Panc1 (cell line): ENCODE data around the gene DNAJA2. TPM values are rescaled to one million over a fixed set of nuclear protein-coding genes. Genes with fewer than 3 reads are reported as not detected.

ENCODE experiments used
- ATAC-seq: fragments of 200-7000 bp; cut with Tn5 transposase; 2 replicates; pipeline ENCODE4 v1.9.1; 2020; ENCODE audit warnings: mild to moderate bottlenecking, moderate library complexity
- BruUV-seq: library from RNA; stranded (reverse); fragments of 400-500 nt; replicated peaks from 2 replicates; lab custom pipeline; 2021; lab: Mats Ljungman, UMichigan
- CTCF ChIA-PET: fragments of 300-600 bp; sonication (Branson Sonifier 250); formaldehyde crosslinking; loops from one replicate; lab custom pipeline; 2022; ENCODE audit warnings: antibody characterized with exemption; lab: Charles Lee
- POLR2A ChIA-PET: fragments of 300-600 bp; sonication (Branson Sonifier 250); formaldehyde crosslinking; loops from one replicate; lab custom pipeline; 2022; ENCODE audit warnings: antibody characterized with exemption; lab: Charles Lee
- DNase-seq: peaks from one replicate; pipeline ENCODE4 v3.0.0-alpha.2; 2010; ENCODE audit warnings: low read depth, low spot score
- H3K27ac ChIP-seq: 2 replicates; pipeline ENCODE4 v1.5.1; 2011; ENCODE audit warnings: mild to moderate bottlenecking, low read length, inconsistent platforms
- H3K27me3 ChIP-seq: fragments of 200-500 bp; sonication (Bioruptor generic); 2 replicates; pipeline ENCODE4 v1.6.0; 2014; ENCODE audit warnings: low read length, inconsistent platforms; ENCODE audit not compliant: control insufficient read depth, insufficient read depth
- H3K36me3 ChIP-seq: fragments of 200-500 bp; sonication (Bioruptor generic); 2 replicates; pipeline ENCODE4 v1.5.1; 2014; ENCODE audit warnings: inconsistent platforms, mild to moderate bottlenecking, low read length, moderate library complexity; ENCODE audit not compliant: control insufficient read depth, insufficient read depth
- H3K4me1 ChIP-seq: 2 replicates; pipeline ENCODE4 v1.5.1; 2011; ENCODE audit warnings: inconsistent platforms, mild to moderate bottlenecking, low read length, moderate library complexity; ENCODE audit not compliant: control insufficient read depth, insufficient read depth
- H3K4me3 ChIP-seq, 2 experiments: 2 replicates each; pipeline ENCODE4 v1.5.1; 2011 to 2012; ENCODE audit warnings: low read depth in 2 of 2, low read length in 2 of 2, mild to moderate bottlenecking in 2 of 2, inconsistent platforms in 1 of 2, moderate library complexity in 1 of 2
- H3K9me3 ChIP-seq: fragments of 200-500 bp; sonication (Bioruptor generic); 2 replicates; pipeline ENCODE4 v1.5.1; 2014; ENCODE audit warnings: low read depth, mild to moderate bottlenecking, inconsistent platforms, low read length, moderate library complexity; ENCODE audit not compliant: control insufficient read depth, insufficient read depth
- CTCF ChIP-seq: fragments of 450-650 bp; IDR thresholded peaks from 2 replicates; pipeline ENCODE4 v1.5.1; 2017; ENCODE audit warnings: mild to moderate bottlenecking
- POLR2AphosphoS5 ChIP-seq: IDR thresholded peaks from 2 replicates; pipeline ENCODE4 v1.6.1; 2012; ENCODE audit warnings: mild to moderate bottlenecking, low read depth, low read length, moderate library complexity
- SIN3A ChIP-seq: IDR thresholded peaks from 2 replicates; pipeline ENCODE4 v1.6.1; 2012; ENCODE audit warnings: low read depth, mild to moderate bottlenecking, low read length, moderate library complexity, borderline replicate concordance; ENCODE audit not compliant: insufficient read depth
- TCF7L2 ChIP-seq: IDR thresholded peaks from 2 replicates; pipeline ENCODE4 v1.6.1; 2011; ENCODE audit warnings: mild to moderate bottlenecking, low read depth, low read length, inconsistent platforms
- in situ Hi-C: cut with HindIII; loops from 2 replicates; pipeline ENCODE4 v1.10.0; 2016; ENCODE audit warnings: low sequenced_read_pairs, low pct_unique_long_range_greater_than_20kb
- intact Hi-C: fragments of 100-400 bp; cut with micrococcal nuclease; formaldehyde crosslinking; loops from one replicate; pipeline ENCODE4 v1.10.0; 2022; ENCODE audit not compliant: unreplicated experiment
- total RNA-seq: library from RNA; stranded (reverse); gene quantifications from one replicate; pipeline ENCODE4 v1.2.1, GENCODE V29; 2021; ENCODE audit not compliant: unreplicated experiment
- TF ChIP-seq, protein P1 (sequence below), 2 experiments: IDR thresholded peaks; 2 replicates each; pipeline ENCODE4 v1.6.1; 2011 to 2012; ENCODE audit warnings: low read depth in 2 of 2, control low read depth in 1 of 2, low read length in 1 of 2, mild to moderate bottlenecking in 1 of 2, moderate library complexity in 1 of 2; ENCODE audit not compliant: insufficient read depth in 1 of 2

DNAJA2 gene
- total RNA-seq, 1 experiment from 2014 or later = 49.4 TPM

DNA sequence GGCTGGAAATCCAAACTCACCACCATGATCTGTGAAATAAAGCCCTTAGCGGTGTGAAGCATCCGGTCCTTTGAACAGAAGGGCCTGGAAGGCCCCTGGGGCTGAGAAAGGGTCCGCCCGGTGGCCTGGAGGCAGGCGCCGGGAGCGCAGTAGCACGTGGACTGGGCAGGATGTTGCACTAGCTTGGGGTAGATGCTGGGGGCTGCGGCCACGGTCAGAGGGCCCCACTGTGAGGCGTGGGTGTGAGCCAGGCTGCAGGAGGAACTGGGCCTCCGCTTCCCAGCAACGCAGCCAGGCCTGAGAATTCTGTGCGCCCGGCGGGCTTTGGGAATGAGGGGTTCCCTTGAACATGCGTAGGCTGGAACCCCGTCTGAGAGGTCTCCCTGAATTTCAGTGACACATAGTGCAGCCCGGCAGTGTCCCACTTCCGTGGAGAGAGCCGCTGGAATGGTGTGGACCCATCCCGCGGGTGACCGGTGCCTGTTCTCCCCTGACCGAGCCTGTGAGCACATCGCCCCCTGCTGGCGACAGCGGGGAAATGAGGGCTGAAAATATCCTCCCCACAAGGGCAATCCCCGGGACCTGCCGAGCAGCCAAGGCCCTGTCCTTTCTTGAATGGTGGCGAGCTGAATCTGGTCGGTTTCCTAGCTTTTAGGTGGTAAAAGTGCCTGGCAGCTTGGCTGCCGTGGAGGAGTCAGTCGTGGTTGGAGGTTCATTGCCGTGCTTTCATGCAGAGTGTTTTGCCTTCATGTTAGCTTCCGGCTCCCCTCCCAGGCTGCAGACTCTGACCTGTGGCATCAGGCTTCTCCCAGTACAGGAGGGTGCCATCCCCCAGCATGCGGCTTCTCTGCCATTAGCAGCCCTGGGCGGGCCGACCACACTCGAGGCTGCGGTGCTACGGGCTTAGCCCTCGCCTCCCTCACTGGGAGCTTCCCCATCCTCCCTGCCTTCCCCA is 43.8 kb downstream of the DNAJA2 start:
- ATAC-seq (peak; percentile 96), DNase-seq (no peak)
- Histone ChIP-seq H3K4me3 (no peak overlapping the region), H3K4me1 (no peaks in the 10 kb centered on the region), H3K36me3 (no peaks in the 10 kb centered on the region), H3K27ac (no peak overlapping the region), H3K9me3 (no peaks in the 10 kb centered on the region), H3K27me3 (no peaks in the 10 kb centered on the region)
- TF ChIP-seq, protein P1, sequence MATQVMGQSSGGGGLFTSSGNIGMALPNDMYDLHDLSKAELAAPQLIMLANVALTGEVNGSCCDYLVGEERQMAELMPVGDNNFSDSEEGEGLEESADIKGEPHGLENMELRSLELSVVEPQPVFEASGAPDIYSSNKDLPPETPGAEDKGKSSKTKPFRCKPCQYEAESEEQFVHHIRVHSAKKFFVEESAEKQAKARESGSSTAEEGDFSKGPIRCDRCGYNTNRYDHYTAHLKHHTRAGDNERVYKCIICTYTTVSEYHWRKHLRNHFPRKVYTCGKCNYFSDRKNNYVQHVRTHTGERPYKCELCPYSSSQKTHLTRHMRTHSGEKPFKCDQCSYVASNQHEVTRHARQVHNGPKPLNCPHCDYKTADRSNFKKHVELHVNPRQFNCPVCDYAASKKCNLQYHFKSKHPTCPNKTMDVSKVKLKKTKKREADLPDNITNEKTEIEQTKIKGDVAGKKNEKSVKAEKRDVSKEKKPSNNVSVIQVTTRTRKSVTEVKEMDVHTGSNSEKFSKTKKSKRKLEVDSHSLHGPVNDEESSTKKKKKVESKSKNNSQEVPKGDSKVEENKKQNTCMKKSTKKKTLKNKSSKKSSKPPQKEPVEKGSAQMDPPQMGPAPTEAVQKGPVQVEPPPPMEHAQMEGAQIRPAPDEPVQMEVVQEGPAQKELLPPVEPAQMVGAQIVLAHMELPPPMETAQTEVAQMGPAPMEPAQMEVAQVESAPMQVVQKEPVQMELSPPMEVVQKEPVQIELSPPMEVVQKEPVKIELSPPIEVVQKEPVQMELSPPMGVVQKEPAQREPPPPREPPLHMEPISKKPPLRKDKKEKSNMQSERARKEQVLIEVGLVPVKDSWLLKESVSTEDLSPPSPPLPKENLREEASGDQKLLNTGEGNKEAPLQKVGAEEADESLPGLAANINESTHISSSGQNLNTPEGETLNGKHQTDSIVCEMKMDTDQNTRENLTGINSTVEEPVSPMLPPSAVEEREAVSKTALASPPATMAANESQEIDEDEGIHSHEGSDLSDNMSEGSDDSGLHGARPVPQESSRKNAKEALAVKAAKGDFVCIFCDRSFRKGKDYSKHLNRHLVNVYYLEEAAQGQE (IDR thresholded peaks at IDR 0.05; ENCODE audit: insufficient read depth in 1 of 2, low read depth in 2 of 2, low read length in 1 of 2) = no peak
- no peak for TF ChIP-seq TCF7L2
- peak; percentile 92 for TF ChIP-seq CTCF
- ChIA-PET POLR2A (no interaction called here), CTCF (interaction anchor here (0.6 to 1.6 kb wide), 4 partner anchors 13 to 89 kb away, joined by 3 read pairs; no protein-coding TSS in a partner anchor)
- in situ Hi-C loops (no loop called here), intact Hi-C loops (no loop called here)
- no TSS peak for BruUV-seq

GRCh38 chr16:46928811-46929210 is 44.7 kb downstream of the DNAJA2 start:
- intact Hi-C loops = no loop called here
- Histone ChIP-seq H3K4me3 (no peak overlapping the region), H3K27ac (no peak overlapping the region), H3K9me3 (no peaks in the 10 kb centered on the region), H3K27me3 (no peaks in the 10 kb centered on the region), H3K36me3 (no peaks in the 10 kb centered on the region), H3K4me1 (no peaks in the 10 kb centered on the region)
- BruUV-seq = TSS peak; percentile 67
- ATAC-seq (no peak), DNase-seq (no peak)
- no peak for TF ChIP-seq SIN3A
- TF ChIP-seq CTCF = no peak
- TF ChIP-seq TCF7L2 = no peak
- TF ChIP-seq, protein P1 (IDR thresholded peaks at IDR 0.05; ENCODE audit: insufficient read depth in 1 of 2, low read depth in 2 of 2, low read length in 1 of 2) = no peak
- TF ChIP-seq POLR2AphosphoS5 = no peak
- POLR2A ChIA-PET = interaction anchor here (0.7 kb wide), 1 partner anchor 110 kb away, joined by 3 read pairs; no protein-coding TSS in a partner anchor
- in situ Hi-C loops = no loop called here
- CTCF ChIA-PET = interaction anchor here (0.6 kb wide), 1 partner anchor 1118 kb away, joined by 3 read pairs; no protein-coding TSS in a partner anchor
